Activated naive CD8-positive, alpha-beta T cell (primary cell): Measurements from ENCODE around the gene ARID5B.

Experiments used
- H3K27ac Mint-ChIP-seq: one replicate; pipeline ENCODE4 v1.8.0; 2021; ENCODE audit warnings: mixed read lengths
- H3K27me3 Mint-ChIP-seq: one replicate; pipeline ENCODE4 v1.8.0; 2021; ENCODE audit warnings: mixed read lengths
- H3K36me3 Mint-ChIP-seq: one replicate; pipeline ENCODE4 v1.8.0; 2021; ENCODE audit warnings: mixed read lengths
- H3K4me1 Mint-ChIP-seq: one replicate; pipeline ENCODE4 v1.8.0; 2021; ENCODE audit warnings: low read depth, mixed read lengths
- H3K4me3 Mint-ChIP-seq: one replicate; pipeline ENCODE4 v1.8.0; 2021; ENCODE audit warnings: mild to moderate bottlenecking, mixed read lengths
- H3K9me3 Mint-ChIP-seq: one replicate; pipeline ENCODE4 v1.8.0; 2021; ENCODE audit warnings: low read depth, mixed read lengths

The ARID5B gene

GRCh38 chr10:61953183-61953582 is 51.7 kb downstream of the ARID5B start:
- Mint-ChIP-seq H3K27ac (no peak overlapping the region), H3K4me1 (peaks cover 11% of the 10 kb centered on the region), H3K36me3 (peaks cover 27% of the 10 kb centered on the region), H3K9me3 (no peaks in the 10 kb centered on the region), H3K27me3 (no peaks in the 10 kb centered on the region), H3K4me3 (no peak overlapping the region)

- H3K4me1 Mint-ChIP-seq, result peaks cover 32% of the 10 kb centered on the region
- peaks cover 22% of the 10 kb centered on the region for H3K36me3 Mint-ChIP-seq
- H3K27ac Mint-ChIP-seq, result peak overlapping the region; percentile 12
- H3K9me3 Mint-ChIP-seq, result peaks cover 4% of the 10 kb centered on the region
- H3K4me3 Mint-ChIP-seq, result no peak overlapping the region
- no peaks in the 10 kb centered on the region for H3K27me3 Mint-ChIP-seq
Observed at GRCh38 chr10:61957806-61958205, 56.3 kb downstream of the ARID5B start.

- Mint-ChIP-seq H3K9me3 (peaks cover 4% of the 10 kb centered on the region), H3K36me3 (peaks cover 24% of the 10 kb centered on the region), H3K27me3 (no peaks in the 10 kb centered on the region), H3K27ac (peak overlapping the region; percentile 64), H3K4me1 (peaks cover 32% of the 10 kb centered on the region), H3K4me3 (no peak overlapping the region)
Observed at GRCh38 chr10:61958311-61958710, 56.8 kb downstream of the ARID5B start.

GRCh38 chr10:61958805-61959204 is 57.3 kb downstream of the ARID5B start:
- peaks cover 24% of the 10 kb centered on the region for H3K36me3 Mint-ChIP-seq
- peak overlapping the region; percentile 64 for H3K27ac Mint-ChIP-seq
- no peak overlapping the region for H3K4me3 Mint-ChIP-seq

GRCh38 chr10:61959814-61960213 is 58.3 kb downstream of the ARID5B start:
- peaks cover 4% of the 10 kb centered on the region for H3K9me3 Mint-ChIP-seq
- H3K4me1 Mint-ChIP-seq, result peaks cover 42% of the 10 kb centered on the region
- H3K4me3 Mint-ChIP-seq, result no peak overlapping the region
- H3K27me3 Mint-ChIP-seq, result no peaks in the 10 kb centered on the region
- peak overlapping the region; percentile 64 for H3K27ac Mint-ChIP-seq
- H3K36me3 Mint-ChIP-seq, result peaks cover 23% of the 10 kb centered on the region

More at GRCh38 chr10:61958805-61959204, 57.3 kb downstream of the ARID5B start:
- Mint-ChIP-seq H3K4me1 (peaks cover 34% of the 10 kb centered on the region), H3K9me3 (peaks cover 4% of the 10 kb centered on the region), H3K27me3 (no peaks in the 10 kb centered on the region)

GRCh38 chr10:61960396-61961120 is 59.1 kb downstream of the ARID5B start:
- no peak overlapping the region for H3K4me3 Mint-ChIP-seq
- peaks cover 20% of the 10 kb centered on the region for H3K36me3 Mint-ChIP-seq

GRCh38 chr10:61961278-61961677 is 59.8 kb downstream of the ARID5B start:
- H3K27ac Mint-ChIP-seq, result peak overlapping the region; percentile 73
- H3K36me3 Mint-ChIP-seq, result peaks cover 22% of the 10 kb centered on the region
- no peaks in the 10 kb centered on the region for H3K27me3 Mint-ChIP-seq
- H3K9me3 Mint-ChIP-seq, result peaks cover 4% of the 10 kb centered on the region
- no peak overlapping the region for H3K4me3 Mint-ChIP-seq
- H3K4me1 Mint-ChIP-seq, result peaks cover 47% of the 10 kb centered on the region

More at GRCh38 chr10:61960396-61961120, 59.1 kb downstream of the ARID5B start:
- peak overlapping the region; percentile 61 for H3K27ac Mint-ChIP-seq
- H3K27me3 Mint-ChIP-seq, result no peaks in the 10 kb centered on the region
- peaks cover 4% of the 10 kb centered on the region for H3K9me3 Mint-ChIP-seq
- peaks cover 43% of the 10 kb centered on the region for H3K4me1 Mint-ChIP-seq

GRCh38 chr10:61962971-61963370 is 61.5 kb downstream of the ARID5B start:
- H3K36me3 Mint-ChIP-seq, result peaks cover 24% of the 10 kb centered on the region
- peaks cover 4% of the 10 kb centered on the region for H3K9me3 Mint-ChIP-seq
- H3K4me1 Mint-ChIP-seq, result peaks cover 53% of the 10 kb centered on the region
- peak overlapping the region; percentile 73 for H3K27ac Mint-ChIP-seq
- H3K4me3 Mint-ChIP-seq, result no peak overlapping the region
- no peaks in the 10 kb centered on the region for H3K27me3 Mint-ChIP-seq

GRCh38 chr10:61963669-61964058 is 62.2 kb downstream of the ARID5B start:
- Mint-ChIP-seq H3K27me3 (no peaks in the 10 kb centered on the region), H3K4me1 (peaks cover 49% of the 10 kb centered on the region), H3K4me3 (peak overlapping the region; percentile 30), H3K9me3 (peaks cover 4% of the 10 kb centered on the region), H3K27ac (peak overlapping the region; percentile 69), H3K36me3 (peaks cover 26% of the 10 kb centered on the region)

- Mint-ChIP-seq H3K4me1 (peaks cover 47% of the 10 kb centered on the region), H3K9me3 (peaks cover 1% of the 10 kb centered on the region), H3K36me3 (peaks cover 27% of the 10 kb centered on the region), H3K27me3 (no peaks in the 10 kb centered on the region), H3K27ac (peak overlapping the region; percentile 69), H3K4me3 (peak overlapping the region; percentile 30)
Observed at GRCh38 chr10:61964059-61964709, 62.7 kb downstream of the ARID5B start.

GRCh38 chr10:61964949-61965702 is 63.6 kb downstream of the ARID5B start:
- Mint-ChIP-seq H3K27ac (peak overlapping the region; percentile 76), H3K27me3 (no peaks in the 10 kb centered on the region), H3K36me3 (peaks cover 27% of the 10 kb centered on the region), H3K9me3 (no peaks in the 10 kb centered on the region), H3K4me1 (peaks cover 46% of the 10 kb centered on the region), H3K4me3 (no peak overlapping the region)

GRCh38 chr10:61965703-61966395 is 64.3 kb downstream of the ARID5B start:
- no peaks in the 10 kb centered on the region for H3K9me3 Mint-ChIP-seq
- no peaks in the 10 kb centered on the region for H3K27me3 Mint-ChIP-seq
- peak overlapping the region; percentile 76 for H3K27ac Mint-ChIP-seq
- H3K36me3 Mint-ChIP-seq, result peaks cover 32% of the 10 kb centered on the region
- peaks cover 46% of the 10 kb centered on the region for H3K4me1 Mint-ChIP-seq
- H3K4me3 Mint-ChIP-seq, result peak overlapping the region; percentile 35

GRCh38 chr10:61967298-61967697 is 65.8 kb downstream of the ARID5B start:
- no peak overlapping the region for H3K27ac Mint-ChIP-seq
- peaks cover 40% of the 10 kb centered on the region for H3K4me1 Mint-ChIP-seq
- H3K4me3 Mint-ChIP-seq, result no peak overlapping the region
- H3K27me3 Mint-ChIP-seq, result no peaks in the 10 kb centered on the region
- peaks cover 31% of the 10 kb centered on the region for H3K36me3 Mint-ChIP-seq
- no peaks in the 10 kb centered on the region for H3K9me3 Mint-ChIP-seq

GRCh38 chr10:61970182-61971002 is 68.9 kb downstream of the ARID5B start:
- no peaks in the 10 kb centered on the region for H3K9me3 Mint-ChIP-seq
- H3K4me3 Mint-ChIP-seq, result no peak overlapping the region
- peaks cover 37% of the 10 kb centered on the region for H3K4me1 Mint-ChIP-seq
- no peaks in the 10 kb centered on the region for H3K27me3 Mint-ChIP-seq
- peak overlapping the region; percentile 67 for H3K27ac Mint-ChIP-seq
- H3K36me3 Mint-ChIP-seq, result peaks cover 34% of the 10 kb centered on the region
